Parathyroid adenoma (tissue), 2 donors: ENCODE results near the gene LRRC71.
A peak's percentile ranks its signal among the peaks of the same experiment; 100 is the strongest.

Experiments
- H2AFZ ChIP-seq: fragments of 300-600 bp; sonication (generic); one replicate; pipeline ENCODE4 v1.7.0; 2017; ENCODE audit warnings: antibody characterized with exemption, mild to moderate bottlenecking
- H3K27ac ChIP-seq: fragments of 300-600 bp; sonication (generic); one replicate; pipeline ENCODE4 v1.7.0; 2017
- H3K27me3 ChIP-seq: fragments of 300-600 bp; sonication (generic); one replicate; pipeline ENCODE4 v1.7.0; 2017; ENCODE audit warnings: low read length; ENCODE audit not compliant: control insufficient read depth, insufficient read depth
- H3K36me3 ChIP-seq: fragments of 300-600 bp; sonication (generic); one replicate; pipeline ENCODE4 v1.7.0; 2017; ENCODE audit warnings: low read length; ENCODE audit not compliant: control insufficient read depth, insufficient read depth
- H3K4me1 ChIP-seq: fragments of 300-600 bp; sonication (generic); one replicate; pipeline ENCODE4 v1.7.0; 2017; ENCODE audit warnings: control low read depth
- H3K4me2 ChIP-seq: fragments of 300-600 bp; sonication (generic); one replicate; pipeline ENCODE4 v1.7.0; 2017; ENCODE audit warnings: low read length
- H3K4me3 ChIP-seq: fragments of 300-600 bp; sonication (generic); one replicate; pipeline ENCODE4 v1.7.0; 2017; ENCODE audit warnings: low read depth, low read length
- H3K79me2 ChIP-seq: fragments of 300-600 bp; sonication (generic); one replicate; pipeline ENCODE4 v1.7.0; 2017; ENCODE audit warnings: control low read depth
- H3K9ac ChIP-seq: fragments of 300-600 bp; sonication (generic); one replicate; pipeline ENCODE4 v1.7.0; 2017; ENCODE audit warnings: mild to moderate bottlenecking
- H3K9me3 ChIP-seq: fragments of 300-600 bp; sonication (generic); one replicate; pipeline ENCODE4 v1.7.0; 2017; ENCODE audit warnings: low read length; ENCODE audit not compliant: control insufficient read depth
- CTCF ChIP-seq: fragments of 300-600 bp; sonication (generic); IDR thresholded peaks from one replicate; pipeline ENCODE4 v1.7.0; 2017; ENCODE audit warnings: antibody characterized with exemption, mild to moderate bottlenecking
- donor health status: primary hyperparathyroidism.

The LRRC71 gene

GRCh38 chr1:156921053-156921529 is 659 bp downstream of the LRRC71 start:
- Histone ChIP-seq H3K9ac (no peak overlapping the region), H3K36me3 (no peaks in the 10 kb centered on the region), H3K9me3 (no peaks in the 10 kb centered on the region), H2AFZ (no peak overlapping the region), H3K4me1 (no peaks in the 10 kb centered on the region), H3K27ac (no peak overlapping the region), H3K4me2 (no peak overlapping the region), H3K4me3 (no peak overlapping the region), H3K27me3 (peaks cover 5% of the 10 kb centered on the region), H3K79me2 (no peaks in the 10 kb centered on the region)
- TF ChIP-seq CTCF = no peak

- no peak overlapping the region for H3K27ac ChIP-seq
- TF ChIP-seq CTCF = no peak
- no peaks in the 10 kb centered on the region for H3K9me3 ChIP-seq
- H3K4me1 ChIP-seq = no peaks in the 10 kb centered on the region
- no peak overlapping the region for H3K9ac ChIP-seq
- no peak overlapping the region for H3K4me3 ChIP-seq
- no peak overlapping the region for H2AFZ ChIP-seq
- no peaks in the 10 kb centered on the region for H3K79me2 ChIP-seq
- no peak overlapping the region for H3K4me2 ChIP-seq
- no peaks in the 10 kb centered on the region for H3K36me3 ChIP-seq
- peaks cover 5% of the 10 kb centered on the region for H3K27me3 ChIP-seq
Observed at GRCh38 chr1:156922986-156923669, 2.7 kb downstream of the LRRC71 start.

GRCh38 chr1:156923670-156924477 is 3.4 kb downstream of the LRRC71 start:
- H3K9me3 ChIP-seq = no peaks in the 10 kb centered on the region
- H3K79me2 ChIP-seq = no peaks in the 10 kb centered on the region
- no peak overlapping the region for H3K27ac ChIP-seq
- H2AFZ ChIP-seq = peak overlapping the region; percentile 28
- no peak for TF ChIP-seq CTCF
- no peak overlapping the region for H3K4me3 ChIP-seq
- peaks cover 5% of the 10 kb centered on the region for H3K27me3 ChIP-seq
- H3K4me1 ChIP-seq = no peaks in the 10 kb centered on the region
- no peaks in the 10 kb centered on the region for H3K36me3 ChIP-seq
- no peak overlapping the region for H3K9ac ChIP-seq
- no peak overlapping the region for H3K4me2 ChIP-seq

- Histone ChIP-seq H3K4me2 (no peak overlapping the region), H3K27ac (no peak overlapping the region), H3K27me3 (peaks cover 5% of the 10 kb centered on the region), H3K4me3 (no peak overlapping the region), H2AFZ (peak overlapping the region; percentile 28), H3K4me1 (no peaks in the 10 kb centered on the region), H3K79me2 (no peaks in the 10 kb centered on the region), H3K36me3 (no peaks in the 10 kb centered on the region), H3K9me3 (no peaks in the 10 kb centered on the region), H3K9ac (no peak overlapping the region)
- no peak for TF ChIP-seq CTCF
Observed at GRCh38 chr1:156924478-156925153, 4.2 kb downstream of the LRRC71 start.
